GM18858 (cell line): ENCODE measurements around the gene EHHADH.

Experiments
- ATAC-seq: cut with Tn5 transposase; IDR thresholded peaks from one replicate; pipeline ENCODE4 v1.9.1; 2021; ENCODE audit not compliant: unreplicated experiment

The EHHADH gene

DNA sequence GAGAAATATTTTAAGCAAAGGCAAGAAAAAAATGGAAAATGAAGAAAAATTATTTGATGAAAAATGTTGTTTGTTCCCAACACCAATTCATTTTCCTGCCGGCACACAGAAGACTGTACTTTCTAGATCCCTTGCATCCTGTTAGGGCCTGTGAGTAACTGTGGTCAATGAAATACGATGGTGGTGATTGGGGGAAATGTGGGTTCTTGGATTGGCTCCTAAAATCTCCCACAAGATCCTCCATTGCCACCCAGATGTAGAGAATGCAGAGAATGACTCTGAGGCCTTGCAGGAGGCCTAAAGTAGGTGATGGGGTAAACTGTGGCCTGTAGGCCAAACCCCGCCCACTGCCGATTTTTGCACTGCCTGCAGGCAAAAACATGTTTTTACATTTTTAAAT, 54.6 kb downstream of the EHHADH start:
- no peak for ATAC-seq

- no peak for ATAC-seq
Observed at GRCh38 chr3:185197068-185197467, 56.8 kb downstream of the EHHADH start.

GRCh38 chr3:185195652-185196051, 58.2 kb downstream of the EHHADH start:
- ATAC-seq = no peak

DNA sequence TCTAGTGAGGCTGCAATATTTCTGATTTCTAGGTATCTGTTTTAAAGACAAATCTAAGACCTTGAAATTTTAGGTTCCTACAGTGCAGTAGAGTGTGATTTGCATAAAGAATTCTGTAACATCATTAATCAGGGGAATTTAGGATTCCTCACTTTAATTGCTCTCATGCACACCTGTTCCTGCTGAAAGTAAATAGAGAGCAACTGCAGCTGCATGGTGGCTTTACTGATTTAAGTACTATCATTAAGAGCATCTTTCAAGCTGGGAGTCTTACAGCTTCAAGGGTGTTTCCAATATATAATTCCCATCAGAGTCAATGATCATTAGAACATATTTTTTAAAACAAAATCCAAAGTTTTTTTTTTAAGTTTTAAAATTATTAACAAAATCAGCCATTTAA, 65.0 kb downstream of the EHHADH start:
- no peak for ATAC-seq

DNA sequence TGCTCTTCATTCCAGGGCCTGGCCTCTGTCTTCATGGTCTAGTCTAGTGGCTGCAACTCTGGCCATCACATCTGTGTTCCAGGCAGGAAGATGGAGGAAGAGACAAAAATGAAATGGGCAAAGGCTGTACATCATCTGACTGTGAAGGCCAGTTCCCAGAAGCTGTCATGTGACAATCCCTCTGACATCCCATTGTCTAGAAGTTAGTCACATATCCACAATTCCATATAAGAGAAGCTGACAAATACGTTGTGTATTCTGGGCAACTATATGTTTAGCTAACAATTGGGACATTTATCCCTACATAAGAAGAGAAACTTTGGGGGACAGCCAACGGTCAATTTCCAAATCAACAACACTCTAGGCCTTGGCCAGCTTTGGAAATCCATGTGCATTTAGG, 66.5 kb downstream of the EHHADH start:
- no peak for ATAC-seq

DNA sequence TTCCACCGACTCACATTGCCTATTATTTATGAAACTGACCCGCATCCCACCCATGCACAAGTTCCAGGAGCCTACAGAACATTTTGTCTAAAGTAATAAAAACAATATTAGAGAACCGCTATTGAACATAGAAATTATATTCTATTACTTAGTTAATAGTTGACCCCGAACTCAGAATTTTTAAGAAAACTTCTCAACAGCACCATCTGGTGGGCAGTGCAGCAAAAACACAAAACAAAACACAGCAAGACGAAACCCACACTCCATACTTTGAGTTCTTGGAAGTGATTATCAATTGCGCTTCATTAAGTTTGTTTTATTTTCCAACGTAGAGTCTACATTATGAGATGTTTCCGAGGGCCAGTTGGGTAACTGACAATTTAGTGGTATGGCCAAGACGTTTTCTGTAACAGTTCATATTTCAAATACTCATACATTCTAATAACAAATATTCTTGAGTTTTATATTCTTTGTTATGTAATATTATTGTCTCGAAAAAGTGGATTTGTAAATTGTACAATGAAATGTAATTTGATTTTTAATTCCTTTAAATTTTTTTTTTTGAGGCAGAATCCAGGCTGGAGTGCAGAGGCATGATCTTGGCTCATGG, 77.0 kb downstream of the EHHADH start:
- no peak for ATAC-seq

DNA sequence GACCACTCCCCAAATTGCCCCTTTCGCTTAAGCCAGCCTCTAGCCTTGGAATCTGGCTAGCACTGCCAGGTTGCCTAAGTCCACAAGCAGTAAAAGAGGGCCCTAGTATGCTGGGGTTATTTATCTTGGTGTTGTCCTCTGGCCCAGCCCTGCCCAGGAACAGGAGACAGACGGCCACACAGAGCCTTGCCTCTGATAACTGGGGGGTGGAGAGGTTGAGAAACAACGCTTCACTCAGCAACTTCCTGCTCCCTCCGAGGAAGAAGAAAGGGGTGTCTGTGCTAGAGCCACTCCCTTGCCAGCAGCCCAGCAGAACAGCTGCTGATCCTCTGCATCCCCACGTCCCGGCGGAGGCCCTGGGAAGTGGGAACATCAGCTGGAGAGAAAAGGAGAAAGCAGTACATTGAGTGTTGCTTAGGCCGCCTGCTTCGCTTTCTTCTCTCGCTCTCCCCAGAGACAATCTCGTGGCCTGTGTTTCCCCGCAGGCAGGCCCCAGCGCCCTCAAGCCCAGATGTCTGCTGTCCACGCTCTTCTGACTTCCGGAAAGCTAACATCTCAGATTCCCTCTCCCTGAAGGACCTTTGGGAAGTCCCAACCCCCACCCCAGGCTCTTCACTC, 78.4 kb downstream of the EHHADH start:
- no peak for ATAC-seq

- ATAC-seq = no peak
Observed at GRCh38 chr3:185172086-185173049, 81.5 kb downstream of the EHHADH start.

DNA sequence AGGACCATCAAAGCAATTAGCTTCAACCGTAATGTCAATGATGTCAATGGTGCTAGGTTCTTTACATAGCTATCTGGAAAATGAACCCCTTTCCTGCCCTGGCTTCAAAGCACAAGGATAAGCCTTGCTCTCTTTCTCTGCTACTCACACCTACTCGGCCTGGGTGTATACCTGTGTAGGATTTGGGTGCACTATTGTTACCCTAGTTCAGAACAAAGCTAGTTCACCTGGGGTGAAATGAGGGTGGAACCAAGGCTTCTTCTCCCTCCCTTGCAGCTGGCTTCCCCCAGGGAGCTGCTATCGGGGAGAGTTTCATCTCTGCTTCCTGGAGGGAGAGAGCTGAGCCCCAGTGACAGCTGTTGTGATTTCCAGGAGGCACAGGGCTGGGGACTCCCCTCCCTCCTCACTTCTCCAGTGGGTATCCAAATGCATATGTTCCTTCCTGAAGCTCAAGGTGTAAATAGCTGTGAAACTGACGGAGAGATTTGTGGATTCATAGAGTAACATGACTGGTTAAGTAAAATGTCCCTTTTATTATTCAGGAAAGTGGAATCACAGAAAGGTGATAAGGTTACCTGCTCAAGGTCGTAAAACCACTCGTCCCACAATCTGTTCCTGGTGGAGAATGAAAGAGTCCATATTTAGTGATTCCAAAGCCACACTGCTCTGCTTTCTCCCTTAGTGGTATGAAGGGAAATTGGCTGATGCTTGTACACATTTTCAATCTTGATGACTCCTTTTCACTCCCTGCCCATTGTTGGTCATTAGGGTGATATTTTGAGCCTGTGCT, 89.2 kb downstream of the EHHADH start:
- ATAC-seq = no peak

- ATAC-seq = no peak
Observed at GRCh38 chr3:185162634-185163033, 91.2 kb downstream of the EHHADH start.

GRCh38 chr3:185161761-185162160, 92.1 kb downstream of the EHHADH start:
- no peak for ATAC-seq

DNA sequence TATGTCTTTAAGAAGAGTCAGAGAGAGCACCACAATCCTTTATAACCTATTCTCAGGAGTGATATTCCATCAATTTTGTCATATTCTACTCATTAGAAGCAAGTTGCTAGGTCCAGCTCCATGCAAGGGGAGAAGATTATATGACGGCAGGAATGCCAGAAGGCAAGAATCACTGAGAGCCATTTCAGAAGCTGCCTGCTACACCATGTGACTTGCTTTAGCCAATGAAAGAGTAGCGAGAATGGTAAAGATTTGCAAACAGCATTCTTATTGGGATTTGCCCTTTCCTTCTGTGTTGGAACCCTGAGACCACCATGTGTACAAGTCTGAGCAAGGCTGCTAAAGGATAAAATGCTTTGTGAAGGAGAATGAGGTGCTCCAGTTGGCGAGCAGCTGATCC, 96.5 kb downstream of the EHHADH start:
- ATAC-seq = no peak

GRCh38 chr3:185155678-185156077, 98.2 kb downstream of the EHHADH start:
- ATAC-seq = no peak

GRCh38 chr3:185153861-185154629, 99.8 kb downstream of the EHHADH start:
- no peak for ATAC-seq

DNA sequence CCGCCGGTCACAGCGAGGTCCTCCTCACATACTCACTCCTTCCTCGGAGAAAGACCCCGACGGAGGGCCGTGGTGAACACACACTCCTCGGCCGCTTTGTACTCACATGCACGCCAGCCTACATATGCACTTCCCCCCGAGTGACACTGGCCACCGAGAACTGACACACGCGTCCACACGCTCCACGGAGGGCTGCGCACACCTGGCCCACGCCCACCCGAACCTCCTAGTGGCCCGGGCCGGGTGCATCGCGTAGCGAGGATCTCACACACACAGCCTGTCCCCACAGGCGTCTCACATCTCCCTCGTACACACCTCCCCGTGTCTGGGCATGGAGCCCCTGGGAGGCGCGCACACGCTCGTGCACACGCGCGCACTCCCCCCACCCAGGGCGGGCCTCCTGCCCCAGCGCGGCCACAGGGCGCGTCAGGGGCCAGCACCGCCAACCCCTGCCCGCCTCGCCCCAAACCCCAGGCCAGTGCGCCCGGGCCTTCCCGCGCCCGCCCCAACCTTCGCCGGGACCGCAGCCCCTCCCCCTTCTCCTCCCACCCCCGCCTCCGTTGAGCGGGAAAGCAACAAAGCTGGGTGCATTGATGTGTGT, 100.6 kb downstream of the EHHADH start:
- no peak for ATAC-seq

GRCh38 chr3:185152410-185153170, 101.3 kb downstream of the EHHADH start, which contains the start of gene C3orf70:
TSS of gene C3orf70 (minus strand) at chr3:185153060. CDS start at chr3:185152823, 237 bp downstream.
- no peak for ATAC-seq

DNA sequence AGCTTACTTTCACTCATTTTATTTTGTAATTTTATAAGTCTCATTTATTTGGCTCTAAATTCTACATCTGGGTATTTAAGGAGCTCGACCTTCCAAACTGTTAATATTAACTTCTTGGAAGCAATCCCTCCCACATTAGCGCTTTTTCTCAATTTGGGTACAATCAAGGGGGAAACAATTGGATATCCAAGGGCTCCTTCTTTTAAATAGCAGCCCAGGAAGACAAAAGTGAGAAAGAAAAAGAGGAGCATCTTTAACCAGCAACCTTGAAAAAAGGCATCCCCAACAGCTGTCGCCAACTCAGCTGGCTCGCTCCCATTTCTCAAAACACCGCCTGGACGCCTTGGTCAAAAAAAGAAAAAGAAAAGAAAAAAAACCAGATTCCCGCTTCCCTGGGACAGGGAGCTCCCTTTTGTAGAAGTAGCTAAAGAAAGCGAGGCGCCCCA, 101.9 kb downstream of the EHHADH start:
- ATAC-seq = no peak

GRCh38 chr3:185151101-185151963, 102.5 kb downstream of the EHHADH start:
- no peak for ATAC-seq
